Breast epithelium (tissue), 4 donors: Measurements from ENCODE around the gene ATP5PF. TPM values are rescaled to one million over a fixed set of nuclear protein-coding genes. Genes with fewer than 3 reads are reported as not detected.

Experiments used
- DNase-seq, 2 donors: peaks; one replicate each; pipeline ENCODE4 v3.0.0-alpha.2; 2019; ENCODE audit warnings: low spot score in 2 of 2
- H3K27ac ChIP-seq, 2 donors: fragments of 200-600 bp; sonication (generic) in 1 of 2; one replicate each; pipeline ENCODE4 v1.5.1; 2016 to 2019; ENCODE audit warnings: mild to moderate bottlenecking in 1 of 2
- H3K27me3 ChIP-seq, 2 donors: fragments of 200-600 bp; sonication (generic) in 1 of 2; one replicate each; pipeline versions ENCODE4 v1.5.1 to v1.6.0; 2017 to 2019; ENCODE audit warnings: control low read depth in 1 of 2, mild to moderate bottlenecking in 1 of 2
- H3K36me3 ChIP-seq: fragments of 200-600 bp; one replicate; pipeline ENCODE4 v1.5.1; 2019
- H3K4me1 ChIP-seq, 2 donors: fragments of 200-600 bp; sonication (generic); one replicate each; pipeline ENCODE4 v1.5.1; 2016 to 2019; ENCODE audit warnings: control low read depth in 1 of 2
- H3K4me3 ChIP-seq, 3 donors: fragments of 200-600 bp; sonication (generic); 1 replicate in 2 of 3; 2 replicates in 1 of 3; pipeline ENCODE4 v1.5.1; 2016 to 2019; ENCODE audit warnings: mild to moderate bottlenecking in 3 of 3, moderate library complexity in 2 of 3
- H3K9me3 ChIP-seq, 2 donors: fragments of 200-600 bp; sonication (generic) in 1 of 2; one replicate each; pipeline ENCODE4 v1.5.1; 2016 to 2019; ENCODE audit warnings: control low read depth in 1 of 2
- CTCF ChIP-seq, 3 donors: fragments of 450-650 bp; IDR thresholded peaks; one replicate each; pipeline ENCODE4 v1.5.1; 2016 to 2017; ENCODE audit warnings: antibody characterized with exemption in 3 of 3, mild to moderate bottlenecking in 3 of 3, moderate library complexity in 3 of 3
- POLR2A ChIP-seq: fragments of 450-650 bp; IDR thresholded peaks from one replicate; pipeline ENCODE4 v1.6.1; 2016; ENCODE audit warnings: antibody characterized with exemption, mild to moderate bottlenecking, moderate library complexity
- POLR2AphosphoS5 ChIP-seq, 3 donors: sonication (generic); formaldehyde crosslinking; IDR thresholded peaks; one replicate each; pipeline ENCODE4 v1.6.1; 2017; ENCODE audit warnings: antibody characterized with exemption in 3 of 3
- intact Hi-C: fragments of 100-400 bp; cut with DNase I; formaldehyde crosslinking; loops from one replicate; pipeline ENCODE4 v1.15.1; 2023; ENCODE audit warnings: low total_unique reads
- total RNA-seq, 3 donors: library from RNA; depleted of rRNA; stranded (reverse); fragments of >200 nt; gene quantifications; one replicate each; pipeline ENCODE4 v1.1.0, GENCODE V29; 2016

Gene ATP5PF
- total RNA-seq, 3 donors from 2014 or later: 72.1 to 106 (median 77.3) TPM

DNA sequence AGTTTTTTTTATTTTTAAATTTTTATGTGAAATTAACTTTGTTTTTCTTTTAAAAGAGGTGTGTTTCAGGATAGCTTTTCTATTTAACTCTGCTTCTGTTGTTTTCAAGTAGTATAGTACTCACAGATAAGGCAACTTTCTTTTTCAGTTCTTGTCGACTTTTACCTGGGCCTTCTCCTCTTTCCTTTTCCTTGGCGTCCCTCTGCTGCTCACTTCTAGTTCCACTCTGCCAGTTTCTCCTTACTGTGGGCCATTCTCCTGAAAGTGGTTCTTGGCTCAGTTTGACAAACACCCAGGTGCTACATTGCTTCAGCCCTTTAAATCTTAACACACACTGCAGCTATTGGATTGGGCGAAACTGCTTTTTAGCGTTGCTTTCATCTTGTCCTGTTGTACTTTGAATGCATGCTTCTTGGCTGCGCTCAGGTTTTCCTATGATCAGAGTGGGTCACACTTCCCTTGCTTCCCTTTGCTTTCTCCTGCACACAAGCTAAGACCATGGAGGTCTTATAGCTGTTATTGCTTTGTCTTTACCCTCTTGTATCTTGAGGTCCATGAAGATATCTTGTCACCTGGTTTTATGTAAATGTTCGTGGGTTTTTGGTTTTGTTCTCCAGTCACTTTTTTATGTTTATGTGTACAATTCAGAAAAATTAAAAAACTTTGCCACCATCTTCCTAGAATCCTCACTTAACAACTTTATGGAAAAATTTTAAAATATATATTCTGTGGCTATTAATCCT is 21.7 kb upstream of the ATP5PF start:
- Histone ChIP-seq H3K4me3 (no peak overlapping the region), H3K4me1 (no peaks in the 10 kb centered on the region), H3K9me3 (no peaks in the 10 kb centered on the region), H3K27me3 (no peaks in the 10 kb centered on the region), H3K36me3 (no peaks in the 10 kb centered on the region), H3K27ac (no peak overlapping the region)
- DNase-seq: no peak
- TF ChIP-seq POLR2A: no peak
- no peak for TF ChIP-seq POLR2AphosphoS5 (IDR thresholded peaks at IDR 0.05)
- TF ChIP-seq CTCF (IDR thresholded peaks at IDR 0.05): no peak
- intact Hi-C loops: no loop called here

GRCh38 chr21:25752416-25752815 is 17.7 kb upstream of the ATP5PF start:
- TF ChIP-seq POLR2A: no peak
- TF ChIP-seq POLR2AphosphoS5 (IDR thresholded peaks at IDR 0.05): no peak
- TF ChIP-seq CTCF (IDR thresholded peaks at IDR 0.05): no peak
- Histone ChIP-seq H3K27ac (no peak overlapping the region), H3K27me3 (no peaks in the 10 kb centered on the region), H3K9me3 (no peaks in the 10 kb centered on the region), H3K4me1 (no peaks in the 10 kb centered on the region), H3K4me3 (no peak overlapping the region), H3K36me3 (peaks cover 12% of the 10 kb centered on the region)
- no peak for DNase-seq
- intact Hi-C loops: no loop called here

GRCh38 chr21:25750085-25750484 is 15.4 kb upstream of the ATP5PF start:
- Histone ChIP-seq H3K4me1 (no peaks in the 10 kb centered on the region), H3K36me3 (peaks cover 12% of the 10 kb centered on the region), H3K4me3 (no peak overlapping the region), H3K27me3 (no peaks in the 10 kb centered on the region), H3K9me3 (no peaks in the 10 kb centered on the region), H3K27ac (no peak overlapping the region)
- no peak for DNase-seq
- intact Hi-C loops: no loop called here
- TF ChIP-seq POLR2A (no peak), POLR2AphosphoS5 (IDR thresholded peaks at IDR 0.05) (no peak), CTCF (IDR thresholded peaks at IDR 0.05) (no peak)

DNA sequence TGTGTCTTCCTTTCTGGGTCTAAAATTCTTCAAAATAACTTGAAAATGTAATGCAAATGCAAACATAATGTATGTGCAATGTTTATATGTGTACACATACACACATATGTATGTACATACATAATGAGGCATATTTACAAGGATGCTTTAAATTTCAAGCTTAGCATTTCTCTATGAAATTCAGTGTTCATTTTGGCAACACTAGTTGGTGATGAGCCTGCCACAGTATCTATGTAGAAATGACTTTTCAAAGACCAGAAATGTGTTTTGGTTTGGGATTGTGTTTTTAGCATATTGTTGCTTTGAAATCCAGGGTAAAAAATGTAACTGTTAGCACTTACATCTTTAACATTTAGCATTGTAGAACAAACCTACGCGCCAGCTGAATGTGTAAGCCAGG is 10.2 kb upstream of the ATP5PF start:
- Histone ChIP-seq H3K27ac (no peak overlapping the region), H3K4me3 (no peak overlapping the region), H3K36me3 (peaks cover 12% of the 10 kb centered on the region), H3K27me3 (no peaks in the 10 kb centered on the region), H3K9me3 (no peaks in the 10 kb centered on the region), H3K4me1 (no peaks in the 10 kb centered on the region)
- DNase-seq: no peak
- no peak for TF ChIP-seq CTCF (IDR thresholded peaks at IDR 0.05)
- TF ChIP-seq POLR2A: no peak
- TF ChIP-seq POLR2AphosphoS5 (IDR thresholded peaks at IDR 0.05): no peak
- intact Hi-C loops: no loop called here

GRCh38 chr21:25742900-25743299 is 8.2 kb upstream of the ATP5PF start:
- no peak overlapping the region for H3K4me3 ChIP-seq
- no peak overlapping the region for H3K27ac ChIP-seq
- intact Hi-C loops: no loop called here
- no peaks in the 10 kb centered on the region for H3K27me3 ChIP-seq
- no peak for TF ChIP-seq CTCF (IDR thresholded peaks at IDR 0.05)
- no peak for TF ChIP-seq POLR2A
- no peak for TF ChIP-seq POLR2AphosphoS5 (IDR thresholded peaks at IDR 0.05)
- H3K9me3 ChIP-seq: no peaks in the 10 kb centered on the region
- H3K36me3 ChIP-seq: no peaks in the 10 kb centered on the region
- H3K4me1 ChIP-seq: no peaks in the 10 kb centered on the region
- DNase-seq: no peak
